Cardiac fibroblast (primary cell): ENCODE measurements around the gene RCBTB2.
"Not testable (repeated sequence)": the region's sequence is repeated elsewhere in the genome, so short reads cannot be mapped to it uniquely, and the experiment has no call there.

Source experiments
- DNase-seq, 2 donors: peaks; one replicate each; pipeline versions ENCODE4 v3.0.0 to v3.0.0-alpha.2; 2010; ENCODE audit warnings: low read depth in 2 of 2
- H3K4me3 ChIP-seq, 2 donors: replicated peaks in 1 of 2; 1 replicate in 1 of 2; 2 replicates in 1 of 2; pipeline ENCODE4 v1.5.1; 2011; ENCODE audit warnings: low read depth in 2 of 2, low read length in 2 of 2, mild to moderate bottlenecking in 2 of 2, moderate library complexity in 1 of 2
- TF ChIP-seq, protein P1 (sequence below): IDR thresholded peaks from one replicate; pipeline ENCODE4 v1.5.1; 2011; ENCODE audit warnings: low read depth, mild to moderate bottlenecking, low read length, inconsistent platforms

Gene RCBTB2

DNA sequence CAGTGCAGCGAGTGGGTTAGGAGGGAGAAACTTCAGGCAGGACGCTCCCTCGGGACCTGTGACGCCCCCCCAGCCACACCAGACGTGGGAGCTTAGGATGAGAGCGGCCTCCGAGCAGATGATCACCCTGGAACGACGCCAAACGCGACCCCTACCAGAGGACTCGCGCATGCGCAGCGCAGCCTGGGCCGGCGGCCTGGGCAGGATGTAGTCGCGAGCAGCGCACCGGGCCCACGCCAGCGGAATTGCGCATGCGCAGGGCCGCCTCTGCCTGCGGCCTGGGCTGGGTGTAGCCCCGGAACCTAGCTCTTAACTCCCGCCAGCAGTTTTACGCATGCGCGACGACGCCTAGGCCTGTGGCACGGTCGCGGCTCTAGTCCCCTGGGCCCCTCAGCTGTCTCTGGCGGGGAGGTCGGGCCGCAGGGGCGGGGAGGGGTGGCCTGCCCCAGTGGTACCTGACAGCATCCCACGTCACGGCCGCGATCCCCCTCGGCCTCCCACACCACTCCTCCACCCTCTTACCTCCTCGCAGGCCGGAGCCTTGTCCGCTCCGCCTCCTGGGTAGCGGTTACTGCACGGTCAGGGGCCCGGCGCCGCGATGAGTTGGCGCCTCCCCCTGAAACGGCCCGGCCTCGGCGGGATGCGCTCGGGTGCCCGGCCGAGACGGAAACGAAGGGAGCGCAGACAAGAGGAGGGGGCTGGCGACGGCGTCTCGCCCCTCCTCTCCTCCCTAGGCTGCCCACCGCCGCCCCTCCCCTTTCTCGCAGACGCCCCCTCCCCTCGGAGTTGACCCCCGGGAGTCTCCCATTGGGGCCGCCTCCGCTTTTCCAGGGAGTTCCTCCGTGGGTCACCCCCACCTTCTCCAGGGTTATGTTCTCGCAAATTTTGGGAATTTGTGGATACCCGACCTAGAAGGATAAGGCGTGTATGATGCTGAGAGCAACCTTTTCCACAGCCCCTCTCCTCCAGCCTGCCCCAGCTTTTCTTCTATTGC is at the start of gene RCBTB2:
TSS of gene RCBTB2 (minus strand) at position 575 of the 994 bp plus-strand sequence. CDS start 11,141 bp downstream, outside the sequence.
- TF ChIP-seq, protein P1, sequence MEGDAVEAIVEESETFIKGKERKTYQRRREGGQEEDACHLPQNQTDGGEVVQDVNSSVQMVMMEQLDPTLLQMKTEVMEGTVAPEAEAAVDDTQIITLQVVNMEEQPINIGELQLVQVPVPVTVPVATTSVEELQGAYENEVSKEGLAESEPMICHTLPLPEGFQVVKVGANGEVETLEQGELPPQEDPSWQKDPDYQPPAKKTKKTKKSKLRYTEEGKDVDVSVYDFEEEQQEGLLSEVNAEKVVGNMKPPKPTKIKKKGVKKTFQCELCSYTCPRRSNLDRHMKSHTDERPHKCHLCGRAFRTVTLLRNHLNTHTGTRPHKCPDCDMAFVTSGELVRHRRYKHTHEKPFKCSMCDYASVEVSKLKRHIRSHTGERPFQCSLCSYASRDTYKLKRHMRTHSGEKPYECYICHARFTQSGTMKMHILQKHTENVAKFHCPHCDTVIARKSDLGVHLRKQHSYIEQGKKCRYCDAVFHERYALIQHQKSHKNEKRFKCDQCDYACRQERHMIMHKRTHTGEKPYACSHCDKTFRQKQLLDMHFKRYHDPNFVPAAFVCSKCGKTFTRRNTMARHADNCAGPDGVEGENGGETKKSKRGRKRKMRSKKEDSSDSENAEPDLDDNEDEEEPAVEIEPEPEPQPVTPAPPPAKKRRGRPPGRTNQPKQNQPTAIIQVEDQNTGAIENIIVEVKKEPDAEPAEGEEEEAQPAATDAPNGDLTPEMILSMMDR, result no peak
- DNase-seq, result peak; percentile 98 to 99
- H3K4me3 ChIP-seq, result peak within 1 kb of the TSS; percentile 72 to 79

DNA sequence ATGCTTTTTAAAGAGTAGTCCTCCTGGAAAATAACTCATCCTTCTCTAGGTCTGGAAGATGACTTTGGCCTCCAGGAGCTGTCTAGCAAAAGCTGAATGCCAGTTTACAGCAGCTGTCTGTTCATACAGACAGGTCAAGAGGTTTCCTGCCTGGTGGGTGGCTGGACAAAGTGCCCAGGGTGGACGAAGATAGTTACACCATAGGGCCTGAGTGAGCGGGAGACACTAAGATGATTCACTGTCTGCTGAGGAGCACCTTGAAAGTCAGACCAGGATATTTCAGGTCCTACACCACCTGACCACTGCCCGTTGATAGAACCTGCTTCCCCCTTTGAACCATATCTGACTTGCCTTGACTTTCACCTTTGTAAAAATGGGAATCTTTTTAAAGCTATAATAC is 49.2 kb upstream of the RCBTB2 start:
- TF ChIP-seq, protein P1, result no peak
- no peak overlapping the region for H3K4me3 ChIP-seq
- no peak for DNase-seq

DNA sequence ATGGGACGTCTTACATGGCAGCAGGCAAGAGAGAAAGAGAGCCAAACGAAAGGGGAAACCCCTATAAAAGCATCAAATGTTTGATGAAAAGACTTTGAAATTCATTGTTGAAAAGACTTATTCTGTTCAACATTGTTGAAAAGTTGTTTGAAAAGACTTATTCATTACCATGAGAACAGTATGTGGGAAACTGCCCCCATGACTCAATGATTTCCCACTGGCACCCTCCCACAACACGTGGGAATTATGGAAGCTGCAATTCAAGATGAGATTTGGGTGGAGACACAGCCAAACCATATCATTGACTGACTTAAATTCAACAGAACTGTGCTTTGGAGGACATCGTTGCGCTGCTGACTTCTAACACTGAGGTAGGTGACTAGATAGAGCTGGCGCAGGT is 48.0 kb upstream of the RCBTB2 start:
- TF ChIP-seq, protein P1, result no peak
- H3K4me3 ChIP-seq, result no peak overlapping the region
- DNase-seq, result no peak

DNA sequence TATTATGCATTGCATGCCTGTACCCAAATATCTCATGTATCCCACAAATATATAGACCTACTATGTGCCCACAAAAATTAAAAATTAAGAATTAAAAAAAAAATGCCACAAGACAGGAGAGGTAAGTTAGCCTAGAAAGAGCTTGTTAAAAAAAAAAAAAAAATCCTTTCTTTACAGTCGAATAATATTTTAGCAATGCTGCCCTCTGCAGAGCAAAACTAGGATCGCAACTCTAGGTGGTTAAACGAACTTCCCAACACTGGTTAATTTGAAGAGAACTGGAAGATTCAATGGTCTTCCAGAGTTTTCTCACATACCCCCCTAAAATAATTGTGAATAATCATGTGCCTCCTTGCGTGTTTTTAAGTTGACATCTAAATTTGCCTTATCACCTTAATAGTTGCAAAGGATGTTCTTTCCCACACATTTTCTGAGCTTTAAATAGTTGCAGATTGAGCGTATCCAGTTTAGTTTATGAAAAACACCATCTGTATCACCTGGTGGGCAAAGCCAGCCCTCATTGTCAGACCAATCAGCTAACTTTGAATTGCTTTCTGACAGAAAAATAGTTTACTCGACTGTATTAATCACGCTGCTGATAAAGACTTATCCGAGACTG is 47.4 kb upstream of the RCBTB2 start:
- TF ChIP-seq, protein P1, result peak; percentile 61
- no peak overlapping the region for H3K4me3 ChIP-seq
- DNase-seq, result peak; percentile 79 to 81

DNA sequence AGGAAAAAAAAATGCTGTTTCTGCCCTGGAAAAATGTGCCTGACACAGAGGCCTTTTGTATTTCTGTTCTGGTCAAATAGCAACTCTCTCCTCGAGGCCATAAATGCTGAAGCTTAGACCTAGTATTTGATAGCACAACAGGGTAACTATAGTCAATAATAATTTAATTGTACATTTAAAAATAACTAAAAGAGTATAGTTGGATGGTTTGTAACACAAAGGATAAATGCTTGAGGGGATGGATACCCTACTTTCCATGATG is 47.0 kb upstream of the RCBTB2 start:
- not testable (repeated sequence) for H3K4me3 ChIP-seq, DNase-seq

DNA sequence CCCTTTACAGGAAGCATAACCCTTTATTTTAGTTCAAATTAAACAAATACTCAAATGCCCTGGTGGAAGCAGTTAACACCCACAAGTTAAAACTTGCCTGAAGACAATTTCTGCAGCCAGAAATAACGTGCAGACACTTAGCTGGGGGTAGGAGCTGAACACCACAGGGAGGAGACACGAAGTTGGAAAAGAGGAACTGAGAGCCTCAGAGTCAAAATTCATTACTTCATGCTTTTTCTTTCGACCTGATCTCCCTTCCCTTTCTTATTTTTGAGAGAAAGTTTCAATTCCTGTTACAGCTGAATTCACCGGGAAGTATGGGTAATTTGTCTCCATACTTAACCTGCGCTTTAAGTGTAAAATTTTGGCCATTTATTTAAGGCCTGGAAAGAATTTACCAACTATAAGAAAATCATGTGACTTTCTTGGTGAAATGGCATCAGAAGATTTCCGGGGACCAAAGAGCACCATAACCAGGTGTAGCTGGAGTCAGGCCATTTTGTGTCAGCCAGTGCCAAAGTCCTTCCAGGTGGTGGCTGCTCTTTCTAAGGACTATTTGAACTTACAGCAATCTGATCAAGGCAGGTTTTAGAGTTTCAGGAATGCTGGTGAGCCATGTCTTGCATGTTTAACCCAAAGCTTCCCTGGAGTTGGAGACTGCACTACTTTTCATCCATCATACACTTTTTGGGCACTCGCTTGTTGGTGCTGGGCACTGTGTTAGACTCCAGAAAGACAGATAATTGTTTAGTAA is 46.5 kb upstream of the RCBTB2 start:
- DNase-seq, result no peak
- H3K4me3 ChIP-seq, result no peak overlapping the region
- TF ChIP-seq, protein P1, result no peak
